Measurements from ENCODE around the gene ADAD2. TPM values are rescaled to one million over a fixed set of nuclear protein-coding genes. Genes with fewer than 3 reads are reported as not detected.

Gene ADAD2
- total and polyA plus RNA-seq, 2 donors (not counting 3 experiments of a cell fraction or from before 2014, with no cell fraction given), result 0.04 TPM; not detected in 1

GRCh38 chr16:84165746-84166145, 25.2 kb upstream of the ADAD2 start:
- H3K27ac ChIP-seq (ENCODE audit: insufficient read depth, low read depth, low read length), result no peak overlapping the region
- H3K9me3 ChIP-seq (replicated peaks; ENCODE audit: control insufficient read depth, insufficient read depth, low read length), result no peaks in the 10 kb centered on the region
- H3K4me2 ChIP-seq (ENCODE audit: insufficient read depth, low read length), result no peak overlapping the region
- no peak for DNase-seq (ENCODE audit: low read depth, low spot score)
- peaks cover 12 to 22% of the 10 kb centered on the region in 2 experiments for H3K27me3 ChIP-seq (ENCODE audit: control insufficient read depth in 2 of 2, insufficient read depth in 2 of 2, low read length in 2 of 2)
- TF ChIP-seq JUN (IDR thresholded peaks at IDR 0.05; ENCODE audit: borderline replicate concordance, insufficient read depth, insufficient read length, low read depth), result no peak
- no peak for TF ChIP-seq POLR2A (IDR thresholded peaks at IDR 0.05; ENCODE audit: low read depth, low read length)
- no peak for TF ChIP-seq MYC (IDR thresholded peaks at IDR 0.05; ENCODE audit: low read depth, low read length)
- no peak for TF ChIP-seq POLR2AphosphoS5 (IDR thresholded peaks at IDR 0.05; ENCODE audit: insufficient read depth, low read depth, low read length)
- no peak for TF ChIP-seq FOS (IDR thresholded peaks at IDR 0.05; ENCODE audit: borderline replicate concordance, insufficient read depth, low read length)
- TF ChIP-seq MAX (IDR thresholded peaks at IDR 0.05; ENCODE audit: insufficient read depth, insufficient read length), result no peak
- no peak for TF ChIP-seq GATA2 (IDR thresholded peaks at IDR 0.05; ENCODE audit: insufficient read depth, insufficient read length, low read depth, low read length)
- no peak for TF ChIP-seq EZH2 (IDR thresholded peaks at IDR 0.05; ENCODE audit: borderline replicate concordance, low read depth, low read length, severe bottlenecking)
- no peak for TF ChIP-seq CTCF (IDR thresholded peaks at IDR 0.05; ENCODE audit: extremely low read depth in 1 of 2, insufficient read depth in 1 of 2, low read depth in 1 of 2, low read length in 2 of 2)
- CTCF ChIA-PET, result interaction anchor here (0.6 to 2.5 kb wide), 4 partner anchors 10 to 110 kb away, joined by 3 to 9 read pairs (median 4); partner anchors contain the start of gene TAF1C
- POLR2A ChIA-PET, result interaction anchor here (0.5 kb wide), 1 partner anchor 66 kb away, joined by 6 read pairs; no protein-coding TSS in a partner anchor
- H2AFZ ChIP-seq (ENCODE audit: low read depth, low read length), result no peak overlapping the region
- no peak overlapping the region for H3K4me3 ChIP-seq (replicated peaks in 1 of 3; ENCODE audit: insufficient read depth in 1 of 3, low read depth in 1 of 3, low read length in 3 of 3)
- no peaks in the 10 kb centered on the region for H3K9me1 ChIP-seq (replicated peaks; ENCODE audit: control insufficient read depth, extremely low read depth, insufficient read depth, low read length)
- H3K9ac ChIP-seq (replicated peaks; ENCODE audit: extremely low read depth, insufficient read depth, low read length), result no peak overlapping the region
- H3K79me2 ChIP-seq (ENCODE audit: control insufficient read depth, insufficient read depth, low read length), result no peaks in the 10 kb centered on the region
- BruUV-seq (replicated peaks), result no TSS peak
- no peaks in the 10 kb centered on the region for H3K36me3 ChIP-seq (ENCODE audit: control insufficient read depth in 2 of 2, extremely low read depth in 1 of 2, insufficient read depth in 2 of 2, low read length in 2 of 2)
- intact Hi-C loops (cut with micrococcal nuclease) (no loop called here), dilution Hi-C loops (cut with MboI; ENCODE audit: extremely low pct_ligation_motif_present, low sequenced_read_pairs) (no loop called here)
- FAIRE-seq, result no peak
- H3K4me1 ChIP-seq (ENCODE audit: control insufficient read depth, extremely low read depth, insufficient read depth, low read length), result no peaks in the 10 kb centered on the region
- H4K20me1 ChIP-seq (replicated peaks; ENCODE audit: control insufficient read depth, extremely low read depth, insufficient read depth, low read length), result no peaks in the 10 kb centered on the region
